Chondrocyte (in vitro differentiated cells): ENCODE results near the gene FAM124B. TPM values are rescaled to one million over a fixed set of nuclear protein-coding genes. Genes with fewer than 3 reads are reported as not detected.

ENCODE experiments used
- DNase-seq: peaks from one replicate; pipeline ENCODE4 v3.0.0; 2021; ENCODE audit warnings: mixed read lengths, low spot score
- H3K27ac Mint-ChIP-seq: one replicate; pipeline ENCODE4 v1.8.0; 2021; ENCODE audit warnings: mild to moderate bottlenecking, moderate library complexity, mixed read lengths; ENCODE audit not compliant: unreplicated experiment
- H3K27me3 Mint-ChIP-seq: 2 replicates; pipeline ENCODE4 v1.8.0; 2021; ENCODE audit warnings: low read depth, mixed read lengths
- H3K36me3 Mint-ChIP-seq: 2 replicates; pipeline ENCODE4 v1.8.0; 2021; ENCODE audit warnings: low read depth, mixed read lengths
- H3K4me1 Mint-ChIP-seq: 2 replicates; pipeline ENCODE4 v1.8.0; 2021; ENCODE audit warnings: low read depth, mild to moderate bottlenecking, mixed read lengths
- H3K4me3 Mint-ChIP-seq: one replicate; pipeline ENCODE4 v1.8.0; 2021; ENCODE audit warnings: mild to moderate bottlenecking, moderate library complexity, mixed read lengths; ENCODE audit not compliant: unreplicated experiment
- H3K9me3 Mint-ChIP-seq: 2 replicates; pipeline ENCODE4 v1.8.0; 2021; ENCODE audit warnings: low read depth, mixed read lengths
- total RNA-seq: library from RNA; stranded (reverse); gene quantifications from 3 replicates; pipeline ENCODE4 v1.2.1, GENCODE V29; 2021
- TF ChIP-seq, protein P1 (sequence below): fragments of 200-600 bp; sonication (generic); IDR thresholded peaks from 2 replicates; pipeline ENCODE4 v1.5.0; 2021; ENCODE audit warnings: antibody characterized with exemption, mild to moderate bottlenecking, moderate library complexity

Gene FAM124B
- total RNA-seq, 1 donor from 2014 or later = not detected

DNA sequence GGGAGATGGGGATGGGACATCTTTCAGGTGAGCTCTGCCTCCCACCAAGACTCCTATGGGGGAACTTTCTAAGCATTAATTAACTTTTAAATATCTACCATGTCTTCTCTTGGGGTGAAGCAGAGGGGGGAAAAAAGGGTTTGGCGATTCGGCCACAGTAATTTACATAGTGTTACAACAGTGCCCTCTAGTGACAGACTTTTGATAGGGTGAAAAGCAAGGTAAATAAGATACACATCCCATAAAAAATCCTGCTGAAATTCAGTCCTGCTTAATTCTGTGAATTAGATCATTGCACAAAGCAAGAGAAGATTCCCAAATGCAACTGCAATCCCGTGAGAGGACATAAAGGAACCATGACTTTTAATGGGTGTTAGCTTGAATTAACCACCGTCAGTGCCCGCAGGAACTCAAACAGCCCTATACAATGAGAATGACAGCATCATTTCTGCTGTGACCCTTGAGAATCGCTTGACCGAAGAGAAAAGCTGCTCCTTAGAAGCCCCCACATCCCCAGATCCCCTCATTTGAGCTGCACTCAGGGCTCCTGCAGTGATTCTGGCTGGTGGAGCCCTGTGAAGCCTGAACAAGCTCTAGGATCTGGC, 32.8 kb downstream of the FAM124B start:
- Mint-ChIP-seq H3K27ac (no peak overlapping the region), H3K9me3 (no peaks in the 10 kb centered on the region), H3K36me3 (no peaks in the 10 kb centered on the region), H3K4me1 (peaks cover 5% of the 10 kb centered on the region), H3K4me3 (no peak overlapping the region), H3K27me3 (peaks cover 4% of the 10 kb centered on the region)
- no peak for DNase-seq
- TF ChIP-seq, protein P1, sequence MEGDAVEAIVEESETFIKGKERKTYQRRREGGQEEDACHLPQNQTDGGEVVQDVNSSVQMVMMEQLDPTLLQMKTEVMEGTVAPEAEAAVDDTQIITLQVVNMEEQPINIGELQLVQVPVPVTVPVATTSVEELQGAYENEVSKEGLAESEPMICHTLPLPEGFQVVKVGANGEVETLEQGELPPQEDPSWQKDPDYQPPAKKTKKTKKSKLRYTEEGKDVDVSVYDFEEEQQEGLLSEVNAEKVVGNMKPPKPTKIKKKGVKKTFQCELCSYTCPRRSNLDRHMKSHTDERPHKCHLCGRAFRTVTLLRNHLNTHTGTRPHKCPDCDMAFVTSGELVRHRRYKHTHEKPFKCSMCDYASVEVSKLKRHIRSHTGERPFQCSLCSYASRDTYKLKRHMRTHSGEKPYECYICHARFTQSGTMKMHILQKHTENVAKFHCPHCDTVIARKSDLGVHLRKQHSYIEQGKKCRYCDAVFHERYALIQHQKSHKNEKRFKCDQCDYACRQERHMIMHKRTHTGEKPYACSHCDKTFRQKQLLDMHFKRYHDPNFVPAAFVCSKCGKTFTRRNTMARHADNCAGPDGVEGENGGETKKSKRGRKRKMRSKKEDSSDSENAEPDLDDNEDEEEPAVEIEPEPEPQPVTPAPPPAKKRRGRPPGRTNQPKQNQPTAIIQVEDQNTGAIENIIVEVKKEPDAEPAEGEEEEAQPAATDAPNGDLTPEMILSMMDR = peak; percentile 88

DNA sequence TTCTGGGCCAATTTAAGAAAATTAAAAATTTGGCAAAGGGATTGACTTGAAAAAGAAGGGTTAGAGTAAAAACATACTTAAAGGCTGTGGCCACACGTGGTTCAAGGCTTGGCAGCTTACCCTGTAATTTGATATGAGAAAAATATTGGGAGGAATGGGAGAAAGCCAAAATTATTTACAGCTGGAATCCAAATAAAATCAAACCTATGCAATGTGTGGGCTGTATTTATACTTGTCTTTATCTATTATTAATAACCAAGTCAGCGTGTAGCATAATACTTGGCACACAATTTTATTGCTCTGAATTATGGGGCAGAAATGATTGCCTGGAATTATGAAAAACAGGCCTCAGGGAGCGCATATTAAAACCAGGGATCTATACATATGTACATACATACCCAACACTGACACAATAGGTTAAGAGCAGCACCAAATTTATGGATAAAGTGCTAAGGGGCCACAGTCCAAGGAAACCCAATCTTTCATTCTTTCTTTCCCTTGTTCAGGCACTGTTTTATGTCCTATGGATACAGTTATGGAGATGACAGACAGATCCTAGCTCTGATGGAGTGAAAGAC, 35.6 kb downstream of the FAM124B start:
- H3K4me1 Mint-ChIP-seq = peaks cover 5% of the 10 kb centered on the region
- TF ChIP-seq, protein P1 = no peak
- no peak for DNase-seq
- H3K4me3 Mint-ChIP-seq = no peak overlapping the region
- H3K9me3 Mint-ChIP-seq = no peaks in the 10 kb centered on the region
- H3K36me3 Mint-ChIP-seq = no peaks in the 10 kb centered on the region
- no peak overlapping the region for H3K27ac Mint-ChIP-seq
- H3K27me3 Mint-ChIP-seq = no peaks in the 10 kb centered on the region

DNA sequence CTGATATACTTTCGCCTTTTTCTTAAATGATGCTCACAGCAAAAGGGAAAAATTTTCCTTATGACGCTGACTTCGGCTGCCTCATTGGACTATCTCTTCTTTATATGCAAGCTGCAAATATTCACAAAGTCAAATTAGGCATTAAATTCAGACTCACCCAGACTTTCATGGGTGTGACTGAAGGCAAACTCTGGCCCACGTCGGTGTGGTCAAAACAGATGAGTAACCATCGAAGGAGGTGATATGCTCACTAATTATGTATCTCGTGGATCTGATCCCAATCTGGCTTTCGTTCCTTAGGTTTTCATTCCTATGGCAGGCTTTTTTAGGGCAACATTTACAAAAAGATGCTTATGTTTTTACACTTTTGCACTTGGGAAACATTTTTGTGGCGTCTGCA, 36.6 kb downstream of the FAM124B start:
- no peak overlapping the region for H3K27ac Mint-ChIP-seq
- no peaks in the 10 kb centered on the region for H3K9me3 Mint-ChIP-seq
- DNase-seq = no peak
- no peaks in the 10 kb centered on the region for H3K27me3 Mint-ChIP-seq
- TF ChIP-seq, protein P1 = no peak
- H3K4me3 Mint-ChIP-seq = no peak overlapping the region
- no peaks in the 10 kb centered on the region for H3K36me3 Mint-ChIP-seq
- peaks cover 9% of the 10 kb centered on the region for H3K4me1 Mint-ChIP-seq

DNA sequence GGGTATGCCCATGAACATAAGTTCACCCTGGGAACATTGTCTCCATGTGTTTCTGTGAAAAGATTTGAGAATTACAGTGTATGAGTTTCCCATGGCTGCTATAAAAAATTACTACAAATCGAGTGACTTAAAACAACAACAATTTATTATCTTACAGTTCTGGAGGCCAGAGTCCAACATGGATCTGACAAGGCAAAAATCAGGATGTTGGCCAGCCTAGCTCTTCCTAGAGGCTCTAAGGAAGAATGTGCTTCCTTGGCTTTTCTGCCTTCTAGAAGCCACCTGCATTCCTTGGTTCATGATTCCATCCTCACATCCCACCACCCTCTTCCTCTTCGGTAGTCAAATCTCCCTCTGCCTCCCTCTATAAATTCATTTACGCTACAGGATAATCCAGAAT, 38.6 kb downstream of the FAM124B start:
- H3K4me1 Mint-ChIP-seq = peaks cover 13% of the 10 kb centered on the region

DNA sequence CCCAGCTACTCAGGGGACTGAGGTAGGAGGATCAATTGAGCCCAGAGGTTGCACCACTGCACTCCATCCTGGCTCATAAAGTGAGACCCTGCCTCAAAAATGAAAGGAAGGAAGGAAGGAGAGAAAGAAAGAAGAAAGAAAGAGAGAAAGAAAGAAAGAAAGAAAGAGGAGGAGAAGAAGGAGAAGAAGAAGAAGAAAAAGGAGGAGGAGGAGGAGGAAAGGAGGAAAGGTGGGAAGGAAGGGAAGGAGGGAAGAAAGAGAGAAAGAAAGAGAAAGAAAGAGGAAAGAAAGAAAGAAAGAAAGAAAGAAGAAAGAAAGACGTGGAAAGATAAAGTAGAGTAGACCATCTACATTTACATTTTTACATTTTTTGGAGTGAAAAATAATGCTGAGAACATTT, 39.8 kb downstream of the FAM124B start:
- Mint-ChIP-seq H3K27ac (no peak overlapping the region), H3K4me1 (peaks cover 13% of the 10 kb centered on the region), H3K36me3 (no peaks in the 10 kb centered on the region), H3K27me3 (no peaks in the 10 kb centered on the region), H3K4me3 (no peak overlapping the region), H3K9me3 (no peaks in the 10 kb centered on the region)
- TF ChIP-seq, protein P1 = no peak
- no peak for DNase-seq

More for the DNA sequence above, 38.6 kb downstream of the FAM124B start:
- Mint-ChIP-seq H3K36me3 (no peaks in the 10 kb centered on the region), H3K27ac (no peak overlapping the region), H3K27me3 (no peaks in the 10 kb centered on the region), H3K4me3 (no peak overlapping the region), H3K9me3 (no peaks in the 10 kb centered on the region)
- TF ChIP-seq, protein P1 = no peak
- no peak for DNase-seq
